Neural cell (in vitro differentiated cells): Measurements from ENCODE around the gene SNHG17. TPM values are rescaled to one million over a fixed set of nuclear protein-coding genes. Genes with fewer than 3 reads are reported as not detected.
"Not testable (repeated sequence)": the region's sequence is repeated elsewhere in the genome, so short reads cannot be mapped to it uniquely, and the experiment has no call there.

Experiments used
- H2AFZ ChIP-seq: fragments of 200-600, 300-800 bp; sonication (generic), shearing (Covaris generic); 2 replicates; pipeline ENCODE4 v1.6.0; 2014; ENCODE audit warnings: low read depth, mild to moderate bottlenecking, antibody characterized with exemption, low read length, moderate library complexity
- H3F3A ChIP-seq: fragments of 200-600 bp; shearing (Covaris generic); 2 replicates; pipeline ENCODE4 v1.6.1; 2016; ENCODE audit warnings: mild to moderate bottlenecking, moderate library complexity, mixed read lengths, antibody characterized with exemption, low read length; ENCODE audit not compliant: insufficient read depth, poor library complexity, severe bottlenecking
- H3K27ac ChIP-seq: fragments of 200-600, 300-800 bp; sonication (generic), shearing (Covaris generic); 2 replicates; pipeline ENCODE4 v1.5.1; 2014; ENCODE audit warnings: mild to moderate bottlenecking, low read length, moderate library complexity
- H3K27me3 ChIP-seq: fragments of 300-800, 200-600 bp; sonication (generic), shearing (Covaris generic); 2 replicates; pipeline ENCODE4 v1.6.0; 2014; ENCODE audit warnings: mild to moderate bottlenecking, low read depth, low read length, moderate library complexity; ENCODE audit not compliant: insufficient read depth
- H3K36me3 ChIP-seq: fragments of 300-800, 200-600 bp; sonication (generic), shearing (Covaris generic); 2 replicates; pipeline ENCODE4 v1.5.1; 2014; ENCODE audit warnings: mild to moderate bottlenecking, antibody characterized with exemption, low read length, moderate library complexity; ENCODE audit not compliant: insufficient read depth
- H3K4me2 ChIP-seq: fragments of 300-800, 200-600 bp; sonication (generic), shearing (Covaris generic); 2 replicates; pipeline ENCODE4 v1.6.0; 2014; ENCODE audit warnings: mild to moderate bottlenecking, low read length
- H3K4me3 ChIP-seq: fragments of 300-800, 200-600 bp; sonication (generic), shearing (Covaris generic); 2 replicates; pipeline ENCODE4 v1.5.1; 2014; ENCODE audit warnings: mild to moderate bottlenecking, low read length, moderate library complexity
- H3K79me2 ChIP-seq: fragments of 200-600 bp; shearing (Covaris generic); replicated peaks from 2 replicates; pipeline ENCODE4 v1.6.0; 2014; ENCODE audit warnings: mild to moderate bottlenecking, low read length, moderate library complexity; ENCODE audit not compliant: insufficient read depth
- H3K9ac ChIP-seq: fragments of 300-800, 200-600 bp; sonication (generic), shearing (Covaris generic); 2 replicates; pipeline ENCODE4 v1.6.1; 2016; ENCODE audit warnings: mild to moderate bottlenecking, low read length, mixed read lengths
- H3K9me2 ChIP-seq: fragments of 200-600 bp; shearing (Covaris generic); 2 replicates; pipeline ENCODE4 v1.6.1; 2016; ENCODE audit warnings: mild to moderate bottlenecking, low read length, mixed read lengths; ENCODE audit not compliant: insufficient read depth
- H3K9me3 ChIP-seq: fragments of 200-600, 300-800 bp; sonication (generic), shearing (Covaris generic); 2 replicates; pipeline ENCODE4 v1.6.1; 2016; ENCODE audit warnings: mild to moderate bottlenecking, mixed run types, low read length, moderate library complexity, mixed read lengths
- H4K20me1 ChIP-seq: fragments of 200-600 bp; shearing (Covaris generic); 2 replicates; pipeline ENCODE4 v1.6.1; 2016; ENCODE audit warnings: mild to moderate bottlenecking, mixed run types; ENCODE audit not compliant: insufficient read depth
- CTCF ChIP-seq: fragments of 450-650 bp; IDR thresholded peaks from 2 replicates; pipeline ENCODE4 v1.5.1; 2014; ENCODE audit warnings: antibody characterized with exemption, mild to moderate bottlenecking, moderate library complexity; ENCODE audit not compliant: poor library complexity, severe bottlenecking
- EP300 ChIP-seq: fragments of 450-650 bp; conservative IDR thresholded peaks from 2 replicates; pipeline ENCODE4 v1.6.1; 2014; ENCODE audit warnings: antibody characterized with exemption, mild to moderate bottlenecking, moderate library complexity; ENCODE audit not compliant: poor library complexity, severe bottlenecking
- EZH2 ChIP-seq: fragments of 200-600, 300-800 bp; shearing (Covaris generic), sonication (generic); IDR thresholded peaks from 2 replicates; pipeline ENCODE4 v1.6.1; 2014; ENCODE audit warnings: antibody characterized with exemption, low read length, borderline replicate concordance, mild to moderate bottlenecking; ENCODE audit not compliant: insufficient read depth, poor library complexity, severe bottlenecking
- MXI1 ChIP-seq: fragments of 450-650 bp; conservative IDR thresholded peaks from 2 replicates; pipeline ENCODE4 v1.6.1; 2014; ENCODE audit warnings: antibody characterized with exemption, mild to moderate bottlenecking; ENCODE audit not compliant: poor library complexity, severe bottlenecking
- POLR2AphosphoS5 ChIP-seq: IDR thresholded peaks from 2 replicates; pipeline ENCODE4 v1.6.1; 2012
- RAD21 ChIP-seq: fragments of 450-650 bp; conservative IDR thresholded peaks from 2 replicates; pipeline ENCODE4 v1.6.1; 2014; ENCODE audit warnings: antibody characterized with exemption, mild to moderate bottlenecking, moderate library complexity
- REST ChIP-seq: IDR thresholded peaks from 2 replicates; pipeline ENCODE4 v1.6.1; 2012; ENCODE audit warnings: borderline replicate concordance
- SMC3 ChIP-seq: fragments of 450-650 bp; conservative IDR thresholded peaks from 2 replicates; pipeline ENCODE4 v1.6.1; 2014; ENCODE audit warnings: antibody characterized with exemption, mild to moderate bottlenecking, moderate library complexity; ENCODE audit not compliant: poor library complexity
- TAF1 ChIP-seq: IDR thresholded peaks from 2 replicates; pipeline ENCODE4 v1.6.1; 2012; ENCODE audit warnings: low read depth
- polyA plus RNA-seq: library from polyadenylated mRNA; depleted of rRNA; stranded (reverse); fragments of >200 nt; gene quantifications from 2 replicates; pipeline ENCODE4 v1.2.3, GENCODE V29; 2014

The SNHG17 gene
- polyA plus RNA-seq, 1 donor from 2014 or later: 23.1 TPM

GRCh38 chr20:38386004-38386403 is 49.1 kb downstream of the SNHG17 start:
- no peaks in the 10 kb centered on the region for H3K9me2 ChIP-seq
- no peak overlapping the region for H2AFZ ChIP-seq
- no peak overlapping the region for H3K27ac ChIP-seq
- H4K20me1 ChIP-seq: no peaks in the 10 kb centered on the region
- H3K27me3 ChIP-seq: no peaks in the 10 kb centered on the region
- no peaks in the 10 kb centered on the region for H3K9me3 ChIP-seq
- H3K4me2 ChIP-seq: no peak overlapping the region
- H3K36me3 ChIP-seq: no peaks in the 10 kb centered on the region
- H3K79me2 ChIP-seq: no peaks in the 10 kb centered on the region
- no peak overlapping the region for H3K4me3 ChIP-seq
- no peak for TF ChIP-seq EP300
- no peak for TF ChIP-seq SMC3
- TF ChIP-seq EZH2: no peak
- TF ChIP-seq MXI1: no peak
- TF ChIP-seq CTCF: no peak
- TF ChIP-seq REST: no peak
- TF ChIP-seq POLR2AphosphoS5: no peak
- TF ChIP-seq TAF1: no peak
- no peak for TF ChIP-seq RAD21
- no peaks in the 10 kb centered on the region for H3F3A ChIP-seq
- H3K9ac ChIP-seq: no peak overlapping the region

GRCh38 chr20:38383147-38383546 is 52.0 kb downstream of the SNHG17 start:
- H4K20me1 ChIP-seq: no peaks in the 10 kb centered on the region
- H3K27ac ChIP-seq: no peak overlapping the region
- H3K9me3 ChIP-seq: no peaks in the 10 kb centered on the region
- H3K27me3 ChIP-seq: no peaks in the 10 kb centered on the region
- no peaks in the 10 kb centered on the region for H3K79me2 ChIP-seq
- no peak overlapping the region for H3K4me3 ChIP-seq
- no peaks in the 10 kb centered on the region for H3K9me2 ChIP-seq
- no peaks in the 10 kb centered on the region for H3F3A ChIP-seq
- no peaks in the 10 kb centered on the region for H3K36me3 ChIP-seq
- TF ChIP-seq MXI1 (no peak), TAF1 (no peak), RAD21 (no peak), CTCF (no peak), REST (no peak), SMC3 (no peak), EZH2 (no peak)
- H3K9ac ChIP-seq: no peak overlapping the region
- no peak overlapping the region for H3K4me2 ChIP-seq
- no peak overlapping the region for H2AFZ ChIP-seq

GRCh38 chr20:38377838-38378237 is 57.3 kb downstream of the SNHG17 start:
- not testable (repeated sequence) for H4K20me1 ChIP-seq, H3K4me2 ChIP-seq, H3K9ac ChIP-seq, H2AFZ ChIP-seq, H3K27ac ChIP-seq, H3K36me3 ChIP-seq, H3K9me2 ChIP-seq, H3K27me3 ChIP-seq, H3K79me2 ChIP-seq, H3K4me3 ChIP-seq, H3F3A ChIP-seq, H3K9me3 ChIP-seq
